H9 (cell line): ENCODE measurements around the gene PTPA. TPM values are rescaled to one million over a fixed set of nuclear protein-coding genes. Genes with fewer than 3 reads are reported as not detected.

Experiments
- DNase-seq: peaks from one replicate; pipeline ENCODE4 v3.0.0-alpha.2; 2017
- H2AFZ ChIP-seq: one replicate; pipeline ENCODE4 v1.6.1; 2013; ENCODE audit warnings: mild to moderate bottlenecking, low read length, control low read depth, moderate library complexity
- H2AK5ac ChIP-seq: 2 replicates; pipeline ENCODE4 v1.6.1; 2013; ENCODE audit warnings: low read length, control low read depth, mixed read lengths; ENCODE audit not compliant: insufficient read length
- H2BK120ac ChIP-seq: one replicate; pipeline ENCODE4 v1.6.1; 2013; ENCODE audit warnings: low read depth, mild to moderate bottlenecking, low read length, control low read depth, inconsistent platforms; ENCODE audit not compliant: poor library complexity, severe bottlenecking
- H2BK12ac ChIP-seq: 2 replicates; pipeline ENCODE4 v1.6.1; 2013; ENCODE audit warnings: low read length, control low read depth, mixed read lengths, low read depth; ENCODE audit not compliant: insufficient read length
- H2BK15ac ChIP-seq: 2 replicates; pipeline ENCODE4 v1.6.1; 2013; ENCODE audit warnings: low read depth, low read length, control low read depth
- H2BK20ac ChIP-seq: one replicate; pipeline ENCODE4 v1.6.1; 2013; ENCODE audit warnings: low read depth, mild to moderate bottlenecking, low read length, control low read depth, inconsistent platforms; ENCODE audit not compliant: poor library complexity, severe bottlenecking
- H2BK5ac ChIP-seq: 2 replicates; pipeline ENCODE4 v1.6.1; 2013; ENCODE audit warnings: low read length, control low read depth, mixed read lengths; ENCODE audit not compliant: insufficient read length
- H3K14ac ChIP-seq: 2 replicates; pipeline ENCODE4 v1.6.1; 2013; ENCODE audit warnings: low read length, control low read depth; ENCODE audit not compliant: insufficient read depth
- H3K18ac ChIP-seq: 2 replicates; pipeline ENCODE4 v1.6.1; 2013; ENCODE audit warnings: low read depth, mild to moderate bottlenecking, mixed read lengths, low read length, control low read depth; ENCODE audit not compliant: insufficient read length
- H3K23ac ChIP-seq: 2 replicates; pipeline ENCODE4 v1.6.1; 2013; ENCODE audit warnings: low read length, control low read depth, mixed read lengths, low read depth; ENCODE audit not compliant: insufficient read length
- H3K23me2 ChIP-seq: 2 replicates; pipeline ENCODE4 v1.6.1; 2013; ENCODE audit warnings: low read depth, mild to moderate bottlenecking, mixed read lengths, low read length, control low read depth; ENCODE audit not compliant: insufficient read length, poor library complexity, severe bottlenecking
- H3K27ac ChIP-seq: 2 replicates; pipeline ENCODE4 v1.5.1; 2013; ENCODE audit warnings: low read length, control low read depth, mixed read lengths, low read depth; ENCODE audit not compliant: insufficient read length
- H3K27me3 ChIP-seq: 2 replicates; pipeline ENCODE4 v1.6.1; 2013; ENCODE audit warnings: low read length, control low read depth, inconsistent platforms; ENCODE audit not compliant: insufficient read depth
- H3K4ac ChIP-seq: 2 replicates; pipeline ENCODE4 v1.6.1; 2013; ENCODE audit warnings: low read depth, mild to moderate bottlenecking, control low read depth, inconsistent platforms, low read length, moderate library complexity
- H3K4me1 ChIP-seq: 2 replicates; pipeline ENCODE4 v1.6.1; 2013; ENCODE audit warnings: low read length, control low read depth, inconsistent platforms; ENCODE audit not compliant: insufficient read depth
- H3K4me2 ChIP-seq: 2 replicates; pipeline ENCODE4 v1.6.1; 2013; ENCODE audit warnings: low read length, control low read depth, mixed read lengths; ENCODE audit not compliant: insufficient read length, insufficient read depth
- H3K56ac ChIP-seq: 2 replicates; pipeline ENCODE4 v1.6.1; 2013; ENCODE audit warnings: low read depth, mild to moderate bottlenecking, mixed read lengths, low read length, control low read depth; ENCODE audit not compliant: insufficient read length
- H3K79me1 ChIP-seq: 2 replicates; pipeline ENCODE4 v1.6.1; 2013; ENCODE audit warnings: low read depth, mild to moderate bottlenecking, moderate library complexity, low read length, control low read depth, inconsistent platforms; ENCODE audit not compliant: insufficient read depth, poor library complexity, severe bottlenecking
- H3K79me2 ChIP-seq: 2 replicates; pipeline ENCODE4 v1.6.1; 2013; ENCODE audit warnings: low read length, control low read depth, inconsistent platforms; ENCODE audit not compliant: insufficient read depth
- H3K9ac ChIP-seq: 2 replicates; pipeline ENCODE4 v1.6.1; 2013; ENCODE audit warnings: low read length, control low read depth, mixed read lengths; ENCODE audit not compliant: insufficient read length; ENCODE audit errors: extremely low read depth
- H3K9me3 ChIP-seq: one replicate; pipeline ENCODE4 v1.6.1; 2013; ENCODE audit warnings: low read depth, low read length, inconsistent platforms; ENCODE audit not compliant: control insufficient read depth
- H3T11ph ChIP-seq: one replicate; pipeline ENCODE4 v1.6.1; 2013; ENCODE audit warnings: mild to moderate bottlenecking, low read length, control low read depth, inconsistent platforms
- H4K20me1 ChIP-seq: one replicate; pipeline ENCODE4 v1.6.1; 2013; ENCODE audit not compliant: control insufficient read depth, insufficient read length, insufficient read depth
- H4K5ac ChIP-seq: 2 replicates; pipeline ENCODE4 v1.6.1; 2013; ENCODE audit warnings: low read depth, mild to moderate bottlenecking, mixed read lengths, low read length, control low read depth; ENCODE audit not compliant: insufficient read length
- H4K8ac ChIP-seq: replicated peaks from 2 replicates; pipeline ENCODE4 v1.6.1; 2013; ENCODE audit warnings: low read length, control low read depth, mixed read lengths, low read depth; ENCODE audit not compliant: insufficient read length
- H4K91ac ChIP-seq: 2 replicates; pipeline ENCODE4 v1.6.1; 2013; ENCODE audit warnings: low read depth, mild to moderate bottlenecking, moderate library complexity, mixed read lengths, low read length, control low read depth; ENCODE audit not compliant: insufficient read length
- H3K27ac Mint-ChIP-seq, 3 experiments: 2 replicates in 2 of 3; 3 replicates in 1 of 3; pipeline ENCODE4 v1.8.0; 2020 to 2021; ENCODE audit warnings: mixed read lengths in 3 of 3, mild to moderate bottlenecking in 1 of 3, moderate library complexity in 1 of 3
- H3K27me3 Mint-ChIP-seq: 2 replicates; pipeline ENCODE4 v1.8.0; 2021; ENCODE audit warnings: low read depth, mild to moderate bottlenecking, moderate library complexity, mixed read lengths
- H3K36me3 Mint-ChIP-seq, 3 experiments: 2 replicates in 2 of 3; 3 replicates in 1 of 3; pipeline ENCODE4 v1.8.0; 2020 to 2021; ENCODE audit warnings: low read depth in 3 of 3, mixed read lengths in 3 of 3; ENCODE audit not compliant: insufficient read depth in 1 of 3
- H3K4me1 Mint-ChIP-seq, 2 experiments: 2 replicates each; pipeline ENCODE4 v1.8.0; 2020; ENCODE audit warnings: mixed read lengths in 2 of 2
- H3K4me3 Mint-ChIP-seq, 2 experiments: 2 replicates in 1 of 2; 3 replicates in 1 of 2; pipeline ENCODE4 v1.8.0; 2020 to 2021; ENCODE audit warnings: mild to moderate bottlenecking in 2 of 2, mixed read lengths in 2 of 2, moderate library complexity in 1 of 2
- H3K9me3 Mint-ChIP-seq, 2 experiments: 2 replicates in 1 of 2; 3 replicates in 1 of 2; pipeline ENCODE4 v1.8.0; 2020; ENCODE audit warnings: mild to moderate bottlenecking in 2 of 2, mixed read lengths in 2 of 2, moderate library complexity in 1 of 2
- CTCF ChIP-seq: fragments of 200-600 bp; sonication (generic); conservative IDR thresholded peaks from 3 replicates; pipeline ENCODE4 v1.8.0; 2021; ENCODE audit warnings: antibody characterized with exemption, mild to moderate bottlenecking
- WGBS: extraction: QIAGEN DNeasy Blood & Tissue Kit; methylation state at CpG from one replicate; pipeline ENCODE4 v1.1.7; 2013; ENCODE audit warnings: missing lambda C conversion rate, low lambda C conversion rate, mixed read lengths; ENCODE audit not compliant: insufficient read length; ENCODE audit errors: extremely low coverage; 5-methylcytosine and 5-hydroxymethylcytosine counted together
- total RNA-seq: library from RNA; stranded (reverse); gene quantifications from 2 replicates; pipeline ENCODE4 v1.2.1, GENCODE V29; 2021

Gene PTPA
- total RNA-seq, 1 experiment from 2014 or later, result 145 TPM

GRCh38 chr9:129064499-129064908, 46.7 kb upstream of the PTPA start:
- no peak for DNase-seq
- Histone ChIP-seq H4K91ac (no peak overlapping the region), H3K4me1 (no peaks in the 10 kb centered on the region), H3K79me1 (no peaks in the 10 kb centered on the region), H2BK120ac (no peak overlapping the region), H3K27ac (no peak overlapping the region), H2AFZ (no peak overlapping the region), H3K27me3 (no peaks in the 10 kb centered on the region), H4K5ac (no peak overlapping the region), H3K18ac (no peak overlapping the region), H3K9me3 (no peaks in the 10 kb centered on the region), H3K4ac (no peak overlapping the region), H2BK15ac (no peak overlapping the region), H3K9ac (no peak overlapping the region), H2BK20ac (no peak overlapping the region), H2BK5ac (no peak overlapping the region), H3K56ac (no peak overlapping the region), H3K23ac (no peak overlapping the region), H4K8ac (no peak overlapping the region), H3K79me2 (no peaks in the 10 kb centered on the region), H3T11ph (no peak overlapping the region), H2AK5ac (no peak overlapping the region), H3K23me2 (no peaks in the 10 kb centered on the region), H3K14ac (no peak overlapping the region), H3K4me2 (no peak overlapping the region), H4K20me1 (no peaks in the 10 kb centered on the region), H2BK12ac (no peak overlapping the region)
- H3K27me3 Mint-ChIP-seq, result no peaks in the 10 kb centered on the region; the same call in 1 of the 2 replicates
- H3K36me3 Mint-ChIP-seq, result peaks cover 23 to 57% (median 53%) of the 10 kb centered on the region in 3 experiments; a peak in 6 of 7 replicates
- TF ChIP-seq CTCF, result no peak
- H3K9me3 Mint-ChIP-seq, result no peaks in the 10 kb centered on the region
- H3K4me1 Mint-ChIP-seq, result no peaks in the 10 kb centered on the region
- WGBS, result no CpG with 5 or more reads among the region's 8 CpGs
- no peak overlapping the region for H3K4me3 Mint-ChIP-seq
- H3K27ac Mint-ChIP-seq, result no peak overlapping the region
